ENCODE results near the gene TUBGCP4. TPM values are rescaled to one million over a fixed set of nuclear protein-coding genes. Genes with fewer than 3 reads are reported as not detected.
"Not testable (repeated sequence)": the region's sequence is repeated elsewhere in the genome, so short reads cannot be mapped to it uniquely, and the experiment has no call there.

TUBGCP4 gene
- 13.1 TPM for polyA plus RNA-seq (ENCODE audit: insufficient read length)

GRCh38 chr15:43370975-43371974 is at the start of gene TUBGCP4, which contains the start of gene ZSCAN29:
Gene TUBGCP4 (plus strand): TSS chr15:43371101. CDS start chr15:43371355, 254 bp downstream.
Gene ZSCAN29 (minus strand): TSS chr15:43371043. CDS start chr15:43369913, 1,130 bp downstream.
- DNase-seq (ENCODE audit: low read depth) = peak; percentile 17

GRCh38 chr15:43325039-43325684 is 45.7 kb upstream of the TUBGCP4 start:
- DNase-seq (ENCODE audit: low read depth) = no peak

GRCh38 chr15:43329217-43329959 is 41.5 kb upstream of the TUBGCP4 start:
- no peak for DNase-seq (ENCODE audit: low read depth)

GRCh38 chr15:43329960-43330779 is 40.7 kb upstream of the TUBGCP4 start, which contains the start of gene LCMT2:
Gene LCMT2 (minus strand): TSS chr15:43330573. CDS start chr15:43330489, 84 bp downstream.
- peak; percentile 89 for DNase-seq (ENCODE audit: low read depth)

- DNase-seq (ENCODE audit: low read depth) = no peak
Measured at GRCh38 chr15:43330780-43331087, 40.2 kb upstream of the TUBGCP4 start.

- DNase-seq (ENCODE audit: low read depth) = no peak
Measured at GRCh38 chr15:43346305-43346704, 24.6 kb upstream of the TUBGCP4 start.

GRCh38 chr15:43347114-43347513 is 23.8 kb upstream of the TUBGCP4 start:
- DNase-seq (ENCODE audit: low read depth) = no peak

- DNase-seq (ENCODE audit: low read depth) = no peak
Measured at GRCh38 chr15:43352693-43353382, 18.1 kb upstream of the TUBGCP4 start.

- no peak for DNase-seq (ENCODE audit: low read depth)
Measured at GRCh38 chr15:43360821-43361220, 10.1 kb upstream of the TUBGCP4 start.

GRCh38 chr15:43361313-43361903 is 9.5 kb upstream of the TUBGCP4 start:
- no peak for DNase-seq (ENCODE audit: low read depth)

- no peak for DNase-seq (ENCODE audit: low read depth)
Measured at GRCh38 chr15:43370310-43370974, 459 bp upstream of the TUBGCP4 start.

- no peak for DNase-seq (ENCODE audit: low read depth)
Measured at GRCh38 chr15:43376017-43376705, 5.3 kb downstream of the TUBGCP4 start.

GRCh38 chr15:43378601-43379000 is 7.7 kb downstream of the TUBGCP4 start:
- DNase-seq (ENCODE audit: low read depth) = no peak

GRCh38 chr15:43382310-43382709 is 11.4 kb downstream of the TUBGCP4 start:
- no peak for DNase-seq (ENCODE audit: low read depth)

GRCh38 chr15:43383070-43383469 is 12.2 kb downstream of the TUBGCP4 start:
- no peak for DNase-seq (ENCODE audit: low read depth)

GRCh38 chr15:43390723-43391122 is 19.8 kb downstream of the TUBGCP4 start:
- DNase-seq (ENCODE audit: low read depth) = no peak

- not testable (repeated sequence) for DNase-seq (ENCODE audit: low read depth)
Measured at GRCh38 chr15:43393592-43393991, 22.7 kb downstream of the TUBGCP4 start.

- DNase-seq (ENCODE audit: low read depth) = no peak
Measured at GRCh38 chr15:43402255-43402654, 31.4 kb downstream of the TUBGCP4 start.

- DNase-seq (ENCODE audit: low read depth) = no peak
Measured at GRCh38 chr15:43403616-43404015, 32.7 kb downstream of the TUBGCP4 start.

Measured in forelimb muscle (tissue), 1 donor.